ENCODE measurements around the gene ELF5. TPM values are rescaled to one million over a fixed set of nuclear protein-coding genes. Genes with fewer than 3 reads are reported as not detected.

The ELF5 gene
- total and polyA plus RNA-seq, 2 of the 8 experiments (the other 6 are each of a cell fraction or from before 2014, with no cell fraction given): not detected

DNA sequence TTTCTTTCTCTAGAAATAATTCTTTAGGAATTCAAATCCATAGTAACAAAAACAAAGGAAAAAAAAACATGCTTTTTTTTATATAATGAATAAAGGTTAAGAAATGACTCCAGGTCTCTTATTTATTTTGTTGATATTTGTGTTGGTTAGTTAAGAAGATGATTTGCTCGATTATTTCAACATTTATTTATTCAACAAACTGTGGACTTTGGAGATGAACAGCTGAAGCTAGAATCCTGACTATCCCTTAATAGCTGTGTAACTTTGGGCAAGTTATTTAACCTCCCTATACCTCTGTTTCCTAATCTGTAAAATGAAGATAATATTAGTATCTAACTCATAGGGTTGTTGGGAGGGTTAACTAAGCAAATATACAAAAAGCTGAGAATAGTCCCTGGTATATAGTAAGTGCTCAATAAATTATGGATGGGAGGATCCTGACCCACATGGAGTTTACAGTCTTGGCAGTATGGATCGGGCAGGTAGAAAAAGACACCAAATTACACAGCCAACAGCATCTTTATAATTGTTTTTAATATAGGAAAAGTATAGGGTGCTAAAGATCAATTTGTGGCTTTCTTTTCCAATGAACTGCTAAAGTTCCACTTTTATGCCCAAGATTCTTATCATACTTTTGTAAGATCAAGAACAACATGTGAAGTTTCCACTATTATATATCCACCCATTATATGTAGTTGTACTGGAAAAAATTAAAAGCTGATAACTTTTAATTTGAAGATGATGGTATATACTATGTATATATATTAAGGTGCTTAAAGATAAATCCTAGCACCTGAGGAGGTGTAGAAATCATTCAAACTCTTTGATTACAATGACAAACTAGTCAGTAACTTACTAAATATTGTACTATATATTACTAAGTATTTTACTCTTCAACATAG lies 76.1 kb downstream of the ELF5 start:
- no peak overlapping the region for H3K56ac ChIP-seq (replicated peaks; ENCODE audit: insufficient read length, low read depth, low read length)
- H3K36me3 ChIP-seq (ENCODE audit: control insufficient read depth in 2 of 4, insufficient read depth in 4 of 4, low read length in 3 of 4): no peaks in the 10 kb centered on the region
- H2BK12ac ChIP-seq (ENCODE audit: low read depth, low read length): no peak overlapping the region
- H2AFZ ChIP-seq (ENCODE audit: low read length): no peak overlapping the region
- POLR2A ChIA-PET (ENCODE audit: partially characterized antibody): interaction anchor here (0.8 to 1.2 kb wide), 3 partner anchors 10 to 478 kb away, joined by 3 to 4 read pairs (median 3); partner anchors contain the start of gene APIP
- TF ChIP-seq JUN (IDR thresholded peaks at IDR 0.05; ENCODE audit: low read depth, low read length): no peak
- no peak for TF ChIP-seq SIRT6 (IDR thresholded peaks at IDR 0.05; ENCODE audit: low read length)
- TF ChIP-seq POLR2A (IDR thresholded peaks at IDR 0.05; ENCODE audit: control extremely low read depth in 1 of 2, low read depth in 2 of 2, low read length in 2 of 2): no peak
- H2BK120ac ChIP-seq (replicated peaks; ENCODE audit: low read depth, low read length): no peak overlapping the region
- H3K4me2 ChIP-seq (ENCODE audit: insufficient read depth in 1 of 2, low read depth in 2 of 2, low read length in 2 of 2): 0 out of 4 replicates have a peak overlapping the region, but pooled peaks of 1 of the 2 experiments have one; percentile 73
- H4K91ac ChIP-seq (replicated peaks; ENCODE audit: insufficient read length, low read length): no peak overlapping the region
- H3K4me1 ChIP-seq (replicated peaks in 1 of 4; ENCODE audit: control insufficient read depth in 3 of 4, insufficient read depth in 4 of 4, low read length in 3 of 4): no peaks in the 10 kb centered on the region
- no peak overlapping the region for H3K27ac ChIP-seq (ENCODE audit: low read depth, low read length)
- H4K8ac ChIP-seq (ENCODE audit: extremely low read depth, insufficient read depth, low read length): no peak overlapping the region
- H3K14ac ChIP-seq (ENCODE audit: insufficient read length): no peak overlapping the region
- peaks cover 3 to 12% of the 10 kb centered on the region in 2 experiments; a peak in 1 of 4 replicates for H3K9me3 ChIP-seq (ENCODE audit: insufficient read depth in 2 of 2, low read depth in 1 of 2, low read length in 1 of 2)
- no peak overlapping the region for H3K18ac ChIP-seq (ENCODE audit: extremely low read depth, low read length)
- DNase-seq (ENCODE audit: low read depth in 1 of 2, low spot score in 2 of 2) (no peak), FAIRE-seq (no peak)
- H3K4me3 ChIP-seq (ENCODE audit: extremely low read depth in 1 of 4, insufficient read depth in 2 of 4, low read depth in 3 of 4, low read length in 4 of 4): peak overlapping the region in 1 of 4 experiments; percentile 67; a peak in 1 of 8 replicates
- H3K23ac ChIP-seq (ENCODE audit: insufficient read length): no peak overlapping the region
- H3K9ac ChIP-seq (replicated peaks in 1 of 4; ENCODE audit: extremely low read depth in 1 of 4, low read depth in 3 of 4, low read length in 3 of 4): no peak overlapping the region
- H2BK20ac ChIP-seq (ENCODE audit: low read length): no peak overlapping the region
- CTCF ChIA-PET (ENCODE audit: partially characterized antibody): interaction anchor here (0.6 to 1.5 kb wide), 3 partner anchors 20 to 352 kb away, joined by 3 to 8 read pairs (median 5); no protein-coding TSS in a partner anchor
- H3K79me1 ChIP-seq (ENCODE audit: low read depth, low read length): no peaks in the 10 kb centered on the region
- H3K27me3 ChIP-seq (replicated peaks in 1 of 4; ENCODE audit: control insufficient read depth in 3 of 4, extremely low read depth in 1 of 4, insufficient read depth in 3 of 4, low read length in 3 of 4): peaks cover 0 to 1% (median 0%) of the 10 kb centered on the region in 4 experiments; a peak in 1 of 7 replicates
- H4K20me1 ChIP-seq (replicated peaks in 1 of 2; ENCODE audit: control insufficient read depth in 1 of 2, insufficient read depth in 2 of 2, low read length in 2 of 2): no peaks in the 10 kb centered on the region
- no peaks in the 10 kb centered on the region for H3K79me2 ChIP-seq (ENCODE audit: control insufficient read depth in 1 of 2, insufficient read depth in 2 of 2, low read length in 2 of 2)
- H3K4ac ChIP-seq (replicated peaks; ENCODE audit: insufficient read length, low read depth, low read length): no peak overlapping the region
- no peak overlapping the region for H2BK15ac ChIP-seq (ENCODE audit: low read length)
- WGBS, 2 experiments (ENCODE audit: extremely low coverage in 1 of 2, insufficient coverage in 1 of 2, insufficient read length in 1 of 2, insufficient replicate concordance in 2 of 2, low coverage in 1 of 2, low lambda C conversion rate in 2 of 2, missing lambda C conversion rate in 1 of 2): 88% methylated on average over 2 of the region's 2 CpGs; no CpG with 5 or more reads in 1 of the 2 experiments
- H3K23me2 ChIP-seq (ENCODE audit: low read depth, low read length): no peaks in the 10 kb centered on the region
- no peak overlapping the region for H2BK5ac ChIP-seq (ENCODE audit: low read depth, low read length)
- H4K5ac ChIP-seq (ENCODE audit: insufficient read length, low read depth, low read length): no peak overlapping the region
- no peak overlapping the region for H2AK5ac ChIP-seq (ENCODE audit: low read depth, low read length)

Measured in H1 (cell line).